GM12872 (cell line): ENCODE measurements around the gene BEND7.

Source experiments
- CTCF ChIP-seq: IDR thresholded peaks from 3 replicates; pipeline ENCODE4 v1.5.1; 2011; ENCODE audit warnings: low read depth, mild to moderate bottlenecking, low read length, moderate library complexity; ENCODE audit not compliant: insufficient read depth

Gene BEND7

GRCh38 chr10:13559124-13559700 is 30.4 kb upstream of the BEND7 start:
- TF ChIP-seq CTCF, result no peak

- TF ChIP-seq CTCF, result no peak
Observed at GRCh38 chr10:13555884-13556510, 27.2 kb upstream of the BEND7 start.

GRCh38 chr10:13550802-13551201 is 22.0 kb upstream of the BEND7 start:
- TF ChIP-seq CTCF, result no peak

- no peak for TF ChIP-seq CTCF
Observed at GRCh38 chr10:13542533-13542932, 13.7 kb upstream of the BEND7 start.

- TF ChIP-seq CTCF, result peak; percentile 72
Observed at GRCh38 chr10:13536674-13537366, 8.0 kb upstream of the BEND7 start.

- TF ChIP-seq CTCF, result no peak
Observed at GRCh38 chr10:13535346-13535745, 6.5 kb upstream of the BEND7 start.

- TF ChIP-seq CTCF, result no peak
Observed at GRCh38 chr10:13529714-13529973, 830 bp upstream of the BEND7 start.
